Psoas muscle (tissue), 8 donors: Measurements from ENCODE around the gene ZBTB44. TPM values are rescaled to one million over a fixed set of nuclear protein-coding genes. Genes with fewer than 3 reads are reported as not detected.
"Not testable (repeated sequence)": the region's sequence is repeated elsewhere in the genome, so short reads cannot be mapped to it uniquely, and the experiment has no call there.

Source experiments
- ATAC-seq, 4 donors: fragments of 200-7000 bp; cut with Tn5 transposase; one replicate each; pipeline ENCODE4 v1.9.1; 2020; ENCODE audit warnings: moderate library complexity in 3 of 4, mild to moderate bottlenecking in 2 of 4
- DNase-seq, 2 donors: peaks; one replicate each; pipeline ENCODE4 v3.0.0-alpha.2; 2020
- H3K27ac ChIP-seq: fragments of 200-600 bp; one replicate; pipeline ENCODE4 v1.8.0; 2022
- H3K27me3 ChIP-seq, 3 donors: fragments of 200-600 bp in 1 of 3; one replicate each; pipeline versions ENCODE4 v1.6.1 to v1.8.0; 2013 to 2022; ENCODE audit warnings: low read length in 2 of 3, mild to moderate bottlenecking in 2 of 3, moderate library complexity in 1 of 3; ENCODE audit not compliant: insufficient read depth in 3 of 3
- H3K36me3 ChIP-seq, 2 donors: fragments of 200-600 bp in 1 of 2; one replicate each; pipeline versions ENCODE4 v1.6.1 to v1.8.0; 2013 to 2022; ENCODE audit warnings: low read depth in 1 of 2, mild to moderate bottlenecking in 1 of 2, moderate library complexity in 1 of 2; ENCODE audit not compliant: insufficient read depth in 1 of 2
- H3K4me1 ChIP-seq: fragments of 200-600 bp; one replicate; pipeline ENCODE4 v1.8.0; 2022
- H3K4me3 ChIP-seq: fragments of 200-600 bp; one replicate; pipeline ENCODE4 v1.8.0; 2022; ENCODE audit warnings: mild to moderate bottlenecking
- H3K9me3 ChIP-seq: fragments of 200-600 bp; one replicate; pipeline ENCODE4 v1.8.0; 2022
- CTCF ChIP-seq: fragments of 200-600 bp; IDR thresholded peaks from one replicate; pipeline ENCODE4 v1.8.0; 2022; ENCODE audit warnings: antibody characterized with exemption
- WGBS, 3 donors: extraction: QIAGEN DNeasy Blood & Tissue Kit; methylation state at CpG; one replicate each; pipeline versions ENCODE4 v1.1.6 to v1.1.7; 2013; 5-methylcytosine and 5-hydroxymethylcytosine counted together
- intact Hi-C, 2 donors: fragments of 100-400 bp; cut with DNase I; formaldehyde crosslinking; loops; one replicate each; pipeline versions ENCODE4 v1.11.0 to v1.14.2; 2022
- polyA plus RNA-seq, 3 donors: library from polyadenylated mRNA; stranded (reverse); fragments of 200-250 nt; gene quantifications; one replicate each; pipeline ENCODE4 v1.2.3, GENCODE V29; 2013
- total RNA-seq, 4 donors: library from RNA; stranded (reverse); fragmentation: NEBNext Ultra II Directional in 2 of 4; extraction: Animal tissue kit (Norgen Biotek cat#: 25700) in 2 of 4; gene quantifications; one replicate each; pipeline versions ENCODE4 v1.2.1 to v1.2.4, GENCODE V29; 2021 to 2023
- donor health status: healthy with polysubstance abuse.
- donor health status: DM: no; HTN: no; CAD: no; lungs with moderate emphysema.
- donor health status: Bipolar disorder and iron deficiency.
- donor health status: healthy.
- donor health status: DM: yes; HTN: yes; CAD: no.
- donor health status: DM: no; HTN: no; CAD: no.
- donor health status: DM: no; HTN: no; CAD: no.
- donor health status: DM: yes; HTN: yes; CAD: no.

Gene ZBTB44
- total and polyA plus RNA-seq, 7 donors = 8.6 to 77.2 (median 58.6) TPM

GRCh38 chr11:130299978-130300377 lies 14.7 kb downstream of the ZBTB44 start:
- Histone ChIP-seq H3K9me3 (peaks cover 1% of the 10 kb centered on the region), H3K4me3 (no peak overlapping the region), H3K27ac (peak overlapping the region; percentile 73), H3K36me3 (no peaks in the 10 kb centered on the region), H3K4me1 (peaks cover 14% of the 10 kb centered on the region), H3K27me3 (no peaks in the 10 kb centered on the region)
- no peak for DNase-seq
- peak in 1 of 4 donors; percentile 6 for ATAC-seq
- no peak for TF ChIP-seq CTCF
- 87 to 94% (median 90%) methylated on average over 5 of the region's 5 CpGs for WGBS, 3 donors
- intact Hi-C loops = loop anchor here in 1 of 2 donors (5.0 kb wide), 1 partner anchor 67 kb away; no protein-coding TSS in a partner anchor

DNA sequence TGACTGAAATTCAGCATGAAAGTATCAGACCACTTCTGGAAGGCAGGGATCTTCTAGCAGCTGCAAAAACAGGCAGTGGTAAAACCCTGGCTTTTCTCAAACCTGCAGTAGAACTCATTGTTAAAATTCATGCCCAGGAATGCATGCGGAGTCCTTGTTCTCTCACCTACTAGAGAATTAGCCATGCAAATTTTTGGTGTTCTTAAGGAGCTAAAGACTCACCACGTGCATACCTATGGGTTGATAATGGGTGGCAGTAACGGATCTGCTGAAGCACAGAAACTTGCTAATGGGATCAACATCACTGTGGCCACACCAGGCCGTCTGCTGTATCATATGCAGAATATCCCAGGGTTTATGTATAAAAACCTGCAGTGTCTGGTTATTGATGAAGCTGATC lies 19.1 kb downstream of the ZBTB44 start:
- no peaks in the 10 kb centered on the region for H3K9me3 ChIP-seq
- H3K27ac ChIP-seq = no peak overlapping the region
- intact Hi-C loops = no loop called here
- H3K27me3 ChIP-seq = no peaks in the 10 kb centered on the region
- WGBS, 3 donors = 66 to 76% (median 68%) methylated on average over 4 of the region's 4 CpGs
- TF ChIP-seq CTCF = no peak
- no peak overlapping the region for H3K4me3 ChIP-seq
- peaks cover 8% of the 10 kb centered on the region for H3K4me1 ChIP-seq
- DNase-seq (no peak), ATAC-seq (no peak)
- no peaks in the 10 kb centered on the region for H3K36me3 ChIP-seq

DNA sequence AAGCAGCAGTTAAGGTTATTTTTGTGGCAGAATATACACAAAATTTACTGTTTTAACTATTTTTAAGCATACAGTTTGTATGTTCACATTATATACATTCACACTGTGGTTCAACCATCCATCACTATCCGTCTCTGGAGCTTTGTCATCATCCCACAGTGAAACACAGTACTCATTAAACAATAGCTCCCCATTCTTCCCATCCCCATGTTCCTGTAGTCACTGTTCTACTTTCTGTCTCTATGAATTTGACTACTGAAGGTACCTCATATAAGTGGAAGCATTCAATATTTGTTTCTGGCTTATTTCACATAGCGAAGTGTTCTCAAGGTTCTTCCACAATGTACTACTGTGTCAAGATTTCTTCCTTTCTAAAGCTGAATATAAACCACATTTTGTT lies 32.6 kb downstream of the ZBTB44 start:
- no peak for DNase-seq
- Histone ChIP-seq H3K36me3 (no peaks in the 10 kb centered on the region), H3K27ac (no peak overlapping the region), H3K4me3 (no peak overlapping the region), H3K4me1 (no peaks in the 10 kb centered on the region), H3K9me3 (no peaks in the 10 kb centered on the region), H3K27me3 (no peaks in the 10 kb centered on the region)
- no peak for TF ChIP-seq CTCF
- intact Hi-C loops = no loop called here
- ATAC-seq = no peak
- 99% methylated on average over 2 of the region's 2 CpGs for WGBS, 3 donors

- H3K36me3 ChIP-seq, H3K4me3 ChIP-seq, H3K9me3 ChIP-seq, DNase-seq, ATAC-seq, H3K4me1 ChIP-seq, intact Hi-C loops, H3K27me3 ChIP-seq, H3K27ac ChIP-seq: not testable (repeated sequence)
- 98 to 99% (median 98%) methylated on average over 6 of the region's 6 CpGs for WGBS, 3 donors
Measured at GRCh38 chr11:130281341-130281740, 33.4 kb downstream of the ZBTB44 start.

- 97 to 99% (median 98%) methylated on average over 4 of the region's 4 CpGs for WGBS, 3 donors
- TF ChIP-seq CTCF = no peak
- Histone ChIP-seq H3K9me3 (no peaks in the 10 kb centered on the region), H3K27me3 (no peaks in the 10 kb centered on the region), H3K4me1 (no peaks in the 10 kb centered on the region), H3K4me3 (no peak overlapping the region), H3K27ac (no peak overlapping the region), H3K36me3 (no peaks in the 10 kb centered on the region)
- intact Hi-C loops = no loop called here
- ATAC-seq = no peak
- no peak for DNase-seq
Measured at GRCh38 chr11:130279989-130280388, 34.7 kb downstream of the ZBTB44 start.
